ENCODE data around the gene PBXIP1.

The PBXIP1 gene

GRCh38 chr1:154973344-154974101 lies 17.6 kb upstream of the PBXIP1 start:
- peak; percentile 86 to 91 for DNase-seq (ENCODE audit: low read depth in 1 of 2, low spot score in 1 of 2)

GRCh38 chr1:154972517-154973343 lies 16.8 kb upstream of the PBXIP1 start:
- DNase-seq (ENCODE audit: low read depth in 1 of 2, low spot score in 1 of 2), result no peak

GRCh38 chr1:154972213-154972516 lies 16.3 kb upstream of the PBXIP1 start:
- DNase-seq (ENCODE audit: low read depth in 1 of 2, low spot score in 1 of 2), result no peak

- no peak for DNase-seq (ENCODE audit: low read depth in 1 of 2, low spot score in 1 of 2)
These were observed 15.6 kb upstream of the PBXIP1 start for GRCh38 chr1:154971341-154971998.

- no peak for DNase-seq (ENCODE audit: low read depth in 1 of 2, low spot score in 1 of 2)
These were observed 14.9 kb upstream of the PBXIP1 start, which contains the start of gene SHC1 for GRCh38 chr1:154970631-154971340. SHC1 (minus strand) TSS chr1:154970747; CDS start chr1:154970526, 221 bp downstream.

GRCh38 chr1:154969860-154970452 lies 14.1 kb upstream of the PBXIP1 start:
- DNase-seq (ENCODE audit: low read depth in 1 of 2, low spot score in 1 of 2), result no peak

GRCh38 chr1:154969246-154969645 lies 13.3 kb upstream of the PBXIP1 start:
- no peak for DNase-seq (ENCODE audit: low read depth in 1 of 2, low spot score in 1 of 2)

- DNase-seq (ENCODE audit: low read depth in 1 of 2, low spot score in 1 of 2), result no peak
These were observed 12.8 kb upstream of the PBXIP1 start for GRCh38 chr1:154968731-154969130.

- DNase-seq (ENCODE audit: low read depth in 1 of 2, low spot score in 1 of 2), result no peak
These were observed 11.5 kb upstream of the PBXIP1 start for GRCh38 chr1:154967331-154967950.

GRCh38 chr1:154966111-154966510 lies 10.2 kb upstream of the PBXIP1 start:
- DNase-seq (ENCODE audit: low read depth in 1 of 2, low spot score in 1 of 2), result no peak

- DNase-seq (ENCODE audit: low read depth in 1 of 2, low spot score in 1 of 2), result no peak
These were observed 8.5 kb upstream of the PBXIP1 start for GRCh38 chr1:154964359-154964758.

- no peak for DNase-seq (ENCODE audit: low read depth in 1 of 2, low spot score in 1 of 2)
These were observed 7.7 kb upstream of the PBXIP1 start for GRCh38 chr1:154963643-154964042.

- no peak for DNase-seq (ENCODE audit: low read depth in 1 of 2, low spot score in 1 of 2)
These were observed 7.0 kb upstream of the PBXIP1 start for GRCh38 chr1:154962795-154963330.

- DNase-seq (ENCODE audit: low read depth in 1 of 2, low spot score in 1 of 2), result no peak
These were observed 6.4 kb upstream of the PBXIP1 start for GRCh38 chr1:154962156-154962749.

- peak; percentile 67 to 69 for DNase-seq (ENCODE audit: low read depth in 1 of 2, low spot score in 1 of 2)
These were observed 5.6 kb upstream of the PBXIP1 start, which contains the start of gene PYGO2 for GRCh38 chr1:154961207-154962155. PYGO2 (minus strand) TSS chr1:154961782; CDS start chr1:154961576, 206 bp downstream.

- no peak for DNase-seq (ENCODE audit: low read depth in 1 of 2, low spot score in 1 of 2)
These were observed 4.7 kb upstream of the PBXIP1 start for GRCh38 chr1:154960446-154961136.

GRCh38 chr1:154959426-154959780 lies 3.5 kb upstream of the PBXIP1 start:
- DNase-seq (ENCODE audit: low read depth in 1 of 2, low spot score in 1 of 2), result no peak

Data from activated CD4-positive, alpha-beta T cell treated with anti-CD3 and anti-CD28 coated beads, Interleukin-2, amount 50 U/mL, for 24 hours (primary cell).